ELF-1 (cell line): ENCODE data around the gene KRTAP4-9.
"Not testable (repeated sequence)": the region's sequence is repeated elsewhere in the genome, so short reads cannot be mapped to it uniquely, and the experiment has no call there.

ENCODE experiments used
- DNase-seq: peaks from one replicate; pipeline ENCODE4 v3.0.0-alpha.2; 2016; ENCODE audit warnings: low read depth, low spot score

Gene KRTAP4-9

GRCh38 chr17:41126412-41126811 lies 21.2 kb downstream of the KRTAP4-9 start:
- no peak for DNase-seq

- no peak for DNase-seq
Observed at GRCh38 chr17:41127371-41127770, 22.2 kb downstream of the KRTAP4-9 start.

GRCh38 chr17:41131979-41132378 lies 26.8 kb downstream of the KRTAP4-9 start:
- no peak for DNase-seq

GRCh38 chr17:41133880-41134735 lies 28.9 kb downstream of the KRTAP4-9 start:
- DNase-seq: no peak

- DNase-seq: not testable (repeated sequence)
Observed at GRCh38 chr17:41139865-41140264, 34.7 kb downstream of the KRTAP4-9 start.

- no peak for DNase-seq
Observed at GRCh38 chr17:41140360-41141131, 35.4 kb downstream of the KRTAP4-9 start, which contains the start of gene KRTAP4-6. TSS of gene KRTAP4-6 (minus strand) at chr17:41140544. CDS start at chr17:41140487, 57 bp downstream.

GRCh38 chr17:41141361-41141760 lies 36.2 kb downstream of the KRTAP4-9 start:
- no peak for DNase-seq

GRCh38 chr17:41144846-41145245 lies 39.7 kb downstream of the KRTAP4-9 start:
- DNase-seq: no peak

GRCh38 chr17:41145261-41145660 lies 40.1 kb downstream of the KRTAP4-9 start:
- no peak for DNase-seq

- no peak for DNase-seq
Observed at GRCh38 chr17:41147531-41148204, 42.5 kb downstream of the KRTAP4-9 start.

- DNase-seq: not testable (repeated sequence)
Observed at GRCh38 chr17:41148971-41149651, 43.9 kb downstream of the KRTAP4-9 start.

- no peak for DNase-seq
Observed at GRCh38 chr17:41149652-41149985, 44.4 kb downstream of the KRTAP4-9 start, which contains the start of gene KRTAP4-5. TSS of gene KRTAP4-5 (minus strand) at chr17:41149825. CDS start at chr17:41149767, 58 bp downstream.

GRCh38 chr17:41150026-41150425 lies 44.8 kb downstream of the KRTAP4-9 start:
- no peak for DNase-seq

- DNase-seq: no peak
Observed at GRCh38 chr17:41151525-41151924, 46.3 kb downstream of the KRTAP4-9 start.

- no peak for DNase-seq
Observed at GRCh38 chr17:41153856-41154255, 48.7 kb downstream of the KRTAP4-9 start.
